ENCODE data around the gene NACC2. TPM values are rescaled to one million over a fixed set of nuclear protein-coding genes. Genes with fewer than 3 reads are reported as not detected.
A peak's percentile ranks its signal among the peaks of the same experiment; 100 is the strongest.

The NACC2 gene
- total and polyA plus RNA-seq, 7 donors: 8.5 to 33.5 (median 18.4) TPM

DNA sequence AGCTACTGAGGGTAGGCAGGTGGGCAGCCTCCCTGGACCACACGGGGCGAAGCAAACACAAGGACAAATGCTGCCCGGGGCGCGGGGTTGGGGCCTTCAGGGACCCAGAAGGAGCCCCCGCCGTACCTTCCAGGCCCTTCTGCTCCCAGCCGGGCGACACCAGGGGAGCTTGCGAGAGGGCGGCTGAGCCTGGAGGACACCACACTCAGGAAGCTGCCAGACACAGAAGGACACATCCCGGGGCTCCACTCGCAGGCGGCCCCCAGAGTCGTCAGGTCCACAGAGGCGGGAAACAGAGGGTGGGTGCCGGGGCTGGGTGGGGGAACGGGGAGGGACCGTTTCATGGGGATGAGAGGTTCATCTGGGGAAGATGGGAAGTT lies 75.4 kb downstream of the NACC2 start:
- Histone ChIP-seq H3K9me3 (no peaks in the 10 kb centered on the region), H3K4me3 (no peak overlapping the region), H3K27ac (no peak overlapping the region), H3K27me3 (ENCODE audit: insufficient read depth in 3 of 3, low read length in 2 of 3) (no peaks in the 10 kb centered on the region), H3K36me3 (ENCODE audit: insufficient read depth in 1 of 2, low read depth in 1 of 2) (peaks cover 0 to 9% of the 10 kb centered on the region in 2 donors), H3K4me1 (peaks cover 16% of the 10 kb centered on the region)
- intact Hi-C loops (cut with DNase I): no loop called here
- 91 to 97% (median 95%) methylated on average over 19 of the region's 19 CpGs for WGBS, 3 donors
- TF ChIP-seq, protein P1, sequence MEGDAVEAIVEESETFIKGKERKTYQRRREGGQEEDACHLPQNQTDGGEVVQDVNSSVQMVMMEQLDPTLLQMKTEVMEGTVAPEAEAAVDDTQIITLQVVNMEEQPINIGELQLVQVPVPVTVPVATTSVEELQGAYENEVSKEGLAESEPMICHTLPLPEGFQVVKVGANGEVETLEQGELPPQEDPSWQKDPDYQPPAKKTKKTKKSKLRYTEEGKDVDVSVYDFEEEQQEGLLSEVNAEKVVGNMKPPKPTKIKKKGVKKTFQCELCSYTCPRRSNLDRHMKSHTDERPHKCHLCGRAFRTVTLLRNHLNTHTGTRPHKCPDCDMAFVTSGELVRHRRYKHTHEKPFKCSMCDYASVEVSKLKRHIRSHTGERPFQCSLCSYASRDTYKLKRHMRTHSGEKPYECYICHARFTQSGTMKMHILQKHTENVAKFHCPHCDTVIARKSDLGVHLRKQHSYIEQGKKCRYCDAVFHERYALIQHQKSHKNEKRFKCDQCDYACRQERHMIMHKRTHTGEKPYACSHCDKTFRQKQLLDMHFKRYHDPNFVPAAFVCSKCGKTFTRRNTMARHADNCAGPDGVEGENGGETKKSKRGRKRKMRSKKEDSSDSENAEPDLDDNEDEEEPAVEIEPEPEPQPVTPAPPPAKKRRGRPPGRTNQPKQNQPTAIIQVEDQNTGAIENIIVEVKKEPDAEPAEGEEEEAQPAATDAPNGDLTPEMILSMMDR (IDR thresholded peaks at IDR 0.05): no peak
- ATAC-seq (no peak), DNase-seq (peak; percentile 12 to 48)

DNA sequence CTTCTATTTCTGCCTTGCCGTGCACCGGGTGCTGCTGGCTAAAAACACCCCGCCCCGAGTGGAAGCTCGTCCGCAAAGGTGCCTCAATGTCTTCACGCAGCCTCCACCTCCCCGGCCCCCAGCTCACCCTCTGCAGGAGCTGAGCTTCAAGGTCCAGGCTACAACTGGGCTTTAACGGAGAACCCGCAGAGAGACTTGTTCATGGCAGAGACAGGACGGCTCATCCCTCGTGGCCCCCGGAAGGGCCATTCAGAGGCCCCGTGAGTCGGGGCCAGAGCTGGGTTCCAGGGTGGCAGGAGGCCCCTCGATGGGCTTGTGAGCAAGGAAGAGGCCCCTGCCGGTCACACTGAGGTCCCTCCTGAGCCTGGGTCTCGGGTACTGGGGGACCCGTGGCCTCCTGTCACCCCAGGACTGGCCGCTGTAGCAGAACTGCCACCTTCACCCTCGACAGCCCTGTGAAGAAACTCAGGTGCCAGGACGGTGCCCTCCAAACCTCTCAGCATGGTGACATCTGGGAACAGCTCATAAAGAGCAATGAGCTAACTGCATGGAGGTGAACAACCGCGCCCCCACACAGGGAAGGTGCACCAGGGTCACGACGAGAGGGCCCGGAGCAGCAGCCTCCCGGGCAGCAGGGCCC lies 75.9 kb downstream of the NACC2 start:
- Histone ChIP-seq H3K9me3 (no peaks in the 10 kb centered on the region), H3K27me3 (ENCODE audit: insufficient read depth in 3 of 3, low read length in 2 of 3) (no peaks in the 10 kb centered on the region), H3K36me3 (ENCODE audit: insufficient read depth in 1 of 2, low read depth in 1 of 2) (peaks cover 0 to 9% of the 10 kb centered on the region in 2 donors), H3K4me1 (peaks cover 13% of the 10 kb centered on the region), H3K4me3 (no peak overlapping the region), H3K27ac (no peak overlapping the region)
- intact Hi-C loops (cut with DNase I): no loop called here
- 84 to 90% (median 86%) methylated on average over 28 of the region's 28 CpGs for WGBS, 3 donors
- DNase-seq: peak in 1 of 2 donors; percentile 11
- ATAC-seq: no peak
- TF ChIP-seq, protein P1 (IDR thresholded peaks at IDR 0.05): no peak

DNA sequence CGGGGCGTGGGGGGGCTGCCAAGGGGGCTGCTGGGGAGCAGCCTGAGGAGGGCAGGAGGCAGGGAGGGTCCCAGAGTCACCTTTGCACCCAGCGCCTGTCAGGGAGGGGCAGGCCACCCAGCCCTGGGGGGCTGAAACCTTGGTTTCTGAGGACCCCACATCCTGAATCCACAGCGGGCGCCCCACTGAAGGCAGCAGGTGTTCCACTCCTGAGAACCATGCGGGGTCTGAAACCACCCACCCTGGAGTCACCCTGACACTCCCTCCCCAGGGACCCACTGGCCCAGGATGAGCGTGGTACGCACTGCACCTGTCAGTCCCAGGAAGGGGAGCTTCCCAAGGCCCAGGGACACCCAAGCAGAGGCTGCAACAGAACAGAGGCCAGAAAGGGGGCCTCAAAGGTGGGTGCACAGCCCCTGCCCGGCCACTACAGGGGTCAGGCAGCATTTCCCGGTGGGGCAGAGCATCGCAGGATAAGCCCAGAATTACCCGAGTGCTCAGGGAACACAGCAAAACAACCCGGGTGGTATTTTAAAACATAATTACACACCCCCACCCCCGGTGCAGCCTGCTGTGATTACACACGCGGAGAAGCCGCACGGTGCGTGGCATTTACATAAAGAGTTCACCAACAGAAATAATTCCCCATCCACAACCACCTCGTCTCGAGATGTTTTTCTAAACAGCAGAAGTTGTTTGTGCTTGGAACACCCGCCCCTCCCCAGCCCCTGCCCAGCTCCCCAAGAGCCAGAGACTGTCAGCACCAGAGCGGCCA lies 76.6 kb downstream of the NACC2 start:
- H3K9me3 ChIP-seq: no peaks in the 10 kb centered on the region
- H3K36me3 ChIP-seq (ENCODE audit: insufficient read depth in 1 of 2, low read depth in 1 of 2): peaks cover 0 to 12% of the 10 kb centered on the region in 2 donors
- no peak overlapping the region for H3K27ac ChIP-seq
- TF ChIP-seq, protein P1 (IDR thresholded peaks at IDR 0.05): no peak
- peaks cover 11% of the 10 kb centered on the region for H3K4me1 ChIP-seq
- DNase-seq (peak in 1 of 2 donors; percentile 42), ATAC-seq (no peak)
- WGBS, 3 donors: 85 to 89% (median 87%) methylated on average over 22 to 23 of the region's 23 CpGs
- H3K27me3 ChIP-seq (ENCODE audit: insufficient read depth in 3 of 3, low read length in 2 of 3): no peaks in the 10 kb centered on the region
- intact Hi-C loops (cut with DNase I): no loop called here
- H3K4me3 ChIP-seq: no peak overlapping the region

DNA sequence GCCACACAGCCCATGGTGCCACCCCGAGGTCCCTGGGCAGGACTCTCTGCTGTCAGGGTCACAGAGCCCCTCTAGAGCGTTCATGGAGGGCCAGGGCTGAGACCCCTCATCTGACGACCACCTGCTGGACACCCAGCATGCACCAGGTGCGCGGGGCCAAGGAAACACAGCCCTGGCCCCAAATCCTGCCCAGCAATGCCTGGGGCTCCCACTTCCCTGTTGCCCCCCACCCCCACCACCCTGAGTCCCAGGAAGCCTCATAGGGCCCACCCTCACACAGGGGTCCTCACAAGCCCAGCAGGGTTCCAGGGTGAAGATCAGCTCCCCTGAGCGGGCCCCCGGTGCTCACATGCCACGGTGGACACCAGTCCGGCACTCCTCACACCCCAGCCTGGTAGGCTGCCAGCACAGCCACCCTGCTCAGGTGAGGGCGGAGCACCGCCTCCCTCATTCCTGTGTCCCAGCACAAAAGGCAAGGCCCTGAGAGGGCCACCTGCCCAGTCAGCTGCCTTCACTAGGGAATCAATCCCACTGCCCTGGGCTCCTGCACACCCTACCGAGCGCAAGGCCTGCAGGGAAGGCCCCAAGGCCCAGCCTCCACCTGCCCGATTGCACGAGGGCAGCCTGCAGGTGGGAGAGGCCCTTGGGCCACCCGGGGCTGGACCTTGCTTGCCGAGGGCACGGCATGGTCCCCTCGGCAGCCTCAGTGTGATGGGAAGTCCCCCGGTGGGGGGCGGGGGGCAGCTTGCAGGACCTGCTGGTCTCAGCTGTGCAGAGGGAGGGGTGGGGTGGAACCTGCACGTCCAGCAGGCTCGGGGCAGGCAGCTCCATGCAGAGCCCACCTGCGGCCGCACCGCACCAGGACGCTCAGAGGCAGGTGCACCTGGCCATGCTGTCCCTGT lies 77.5 kb downstream of the NACC2 start:
- 89 to 91% (median 89%) methylated on average over 24 to 27 of the region's 27 CpGs for WGBS, 3 donors
- intact Hi-C loops (cut with DNase I): no loop called here
- no peaks in the 10 kb centered on the region for H3K27me3 ChIP-seq (ENCODE audit: insufficient read depth in 3 of 3, low read length in 2 of 3)
- no peak overlapping the region for H3K4me3 ChIP-seq
- H3K27ac ChIP-seq: no peak overlapping the region
- H3K4me1 ChIP-seq: peaks cover 15% of the 10 kb centered on the region
- DNase-seq: peak in 1 of 2 donors; percentile 45
- peaks cover 0 to 21% of the 10 kb centered on the region in 2 donors for H3K36me3 ChIP-seq (ENCODE audit: insufficient read depth in 1 of 2, low read depth in 1 of 2)
- H3K9me3 ChIP-seq: no peaks in the 10 kb centered on the region
- TF ChIP-seq, protein P1 (IDR thresholded peaks at IDR 0.05): no peak
- no peak for ATAC-seq
